HUES48 (cell line): ENCODE results near the gene SIRPB2.
A peak's percentile ranks its signal among the peaks of the same experiment; 100 is the strongest.
"Not testable (repeated sequence)": the region's sequence is repeated elsewhere in the genome, so short reads cannot be mapped to it uniquely, and the experiment has no call there.

Experiments used
- H3K27ac ChIP-seq: one replicate; pipeline ENCODE4 v1.7.0; 2013; ENCODE audit warnings: low read depth, low read length, inconsistent platforms
- H3K27me3 ChIP-seq: 2 replicates; pipeline ENCODE4 v1.6.1; 2013; ENCODE audit warnings: mild to moderate bottlenecking, low read length; ENCODE audit not compliant: control insufficient read depth, insufficient read depth
- H3K36me3 ChIP-seq: 2 replicates; pipeline ENCODE4 v1.6.1; 2013; ENCODE audit warnings: low read length; ENCODE audit not compliant: control insufficient read depth, insufficient read depth
- H3K4me1 ChIP-seq: 2 replicates; pipeline ENCODE4 v1.6.1; 2013; ENCODE audit warnings: mild to moderate bottlenecking, low read length; ENCODE audit not compliant: control insufficient read depth, insufficient read depth
- H3K4me3 ChIP-seq: 2 replicates; pipeline ENCODE4 v1.5.1; 2013; ENCODE audit warnings: mild to moderate bottlenecking, low read depth, low read length
- H3K9ac ChIP-seq: 2 replicates; pipeline ENCODE4 v1.6.1; 2013; ENCODE audit warnings: mild to moderate bottlenecking, low read depth, low read length, moderate library complexity
- H3K9me3 ChIP-seq: 2 replicates; pipeline ENCODE4 v1.6.1; 2013; ENCODE audit warnings: low read length; ENCODE audit not compliant: control insufficient read depth, insufficient read depth

SIRPB2 gene

GRCh38 chr20:1500496-1500895 lies 9.3 kb upstream of the SIRPB2 start:
- peaks cover 11% of the 10 kb centered on the region for H3K4me1 ChIP-seq
- no peaks in the 10 kb centered on the region for H3K36me3 ChIP-seq
- peak overlapping the region; percentile 4 for H3K27ac ChIP-seq
- H3K4me3 ChIP-seq: no peak overlapping the region
- no peaks in the 10 kb centered on the region for H3K27me3 ChIP-seq
- H3K9ac ChIP-seq: no peak overlapping the region; the same call in none of the 2 replicates
- 0 out of 2 replicates have a peak, but pooled peaks cover 3% of the 10 kb centered on the region for H3K9me3 ChIP-seq

- Histone ChIP-seq H3K4me3 (no peak overlapping the region), H3K27me3 (no peaks in the 10 kb centered on the region), H3K9me3 (0 out of 2 replicates have a peak, but pooled peaks cover 3% of the 10 kb centered on the region), H3K4me1 (peaks cover 11% of the 10 kb centered on the region), H3K36me3 (no peaks in the 10 kb centered on the region), H3K27ac (no peak overlapping the region), H3K9ac (no peak overlapping the region; the same call in 1 of the 2 replicates)
Measured at GRCh38 chr20:1499528-1500420, 8.6 kb upstream of the SIRPB2 start.

- H3K4me1 ChIP-seq: peaks cover 11% of the 10 kb centered on the region
- not testable (repeated sequence) for H3K36me3 ChIP-seq, H3K4me3 ChIP-seq, H3K27ac ChIP-seq, H3K9ac ChIP-seq, H3K9me3 ChIP-seq, H3K27me3 ChIP-seq
Measured at GRCh38 chr20:1497371-1497770, 6.2 kb upstream of the SIRPB2 start.

GRCh38 chr20:1496930-1497329 lies 5.7 kb upstream of the SIRPB2 start:
- Histone ChIP-seq H3K27me3 (no peaks in the 10 kb centered on the region; the same call in 1 of the 2 replicates), H3K27ac (no peak overlapping the region), H3K9me3 (no peaks in the 10 kb centered on the region), H3K36me3 (no peaks in the 10 kb centered on the region), H3K4me1 (peaks cover 11% of the 10 kb centered on the region), H3K4me3 (no peak overlapping the region), H3K9ac (no peak overlapping the region)

- H3K4me1 ChIP-seq: no peaks in the 10 kb centered on the region
- H3K27me3 ChIP-seq: no peaks in the 10 kb centered on the region; the same call in 1 of the 2 replicates
- no peak overlapping the region for H3K4me3 ChIP-seq
- no peak overlapping the region for H3K9ac ChIP-seq
- H3K9me3 ChIP-seq: no peaks in the 10 kb centered on the region
- H3K27ac ChIP-seq: no peak overlapping the region
- no peaks in the 10 kb centered on the region for H3K36me3 ChIP-seq
Measured at GRCh38 chr20:1494436-1494835, 3.2 kb upstream of the SIRPB2 start.

GRCh38 chr20:1493536-1493935 lies 2.3 kb upstream of the SIRPB2 start:
- no peak overlapping the region for H3K27ac ChIP-seq
- H3K27me3 ChIP-seq: no peaks in the 10 kb centered on the region; the same call in 1 of the 2 replicates
- no peaks in the 10 kb centered on the region for H3K36me3 ChIP-seq
- no peak overlapping the region for H3K4me3 ChIP-seq
- no peak overlapping the region for H3K9ac ChIP-seq
- no peaks in the 10 kb centered on the region for H3K4me1 ChIP-seq
- no peaks in the 10 kb centered on the region for H3K9me3 ChIP-seq

GRCh38 chr20:1491860-1492642 lies 831 bp upstream of the SIRPB2 start:
- no peaks in the 10 kb centered on the region; the same call in 1 of the 2 replicates for H3K27me3 ChIP-seq
- H3K4me1 ChIP-seq: no peaks in the 10 kb centered on the region
- no peak overlapping the region for H3K4me3 ChIP-seq
- H3K36me3 ChIP-seq: no peaks in the 10 kb centered on the region
- no peak overlapping the region for H3K27ac ChIP-seq
- no peaks in the 10 kb centered on the region for H3K9me3 ChIP-seq
- no peak overlapping the region for H3K9ac ChIP-seq

- H3K9ac ChIP-seq: no peak overlapping the region
- no peaks in the 10 kb centered on the region for H3K36me3 ChIP-seq
- no peak overlapping the region for H3K27ac ChIP-seq
- no peaks in the 10 kb centered on the region for H3K4me1 ChIP-seq
- H3K27me3 ChIP-seq: no peaks in the 10 kb centered on the region; the same call in 1 of the 2 replicates
- no peak overlapping the region for H3K4me3 ChIP-seq
- H3K9me3 ChIP-seq: no peaks in the 10 kb centered on the region
Measured at GRCh38 chr20:1490643-1491195, 501 bp downstream of the SIRPB2 start.

- H3K9me3 ChIP-seq: no peaks in the 10 kb centered on the region
- no peak overlapping the region for H3K4me3 ChIP-seq
- H3K4me1 ChIP-seq: no peaks in the 10 kb centered on the region
Measured at GRCh38 chr20:1489764-1490436, 1.3 kb downstream of the SIRPB2 start.

GRCh38 chr20:1489325-1489724 lies 1.9 kb downstream of the SIRPB2 start:
- Histone ChIP-seq H3K4me1 (no peaks in the 10 kb centered on the region), H3K27ac (no peak overlapping the region), H3K9me3 (no peaks in the 10 kb centered on the region), H3K4me3 (no peak overlapping the region), H3K9ac (no peak overlapping the region), H3K36me3 (no peaks in the 10 kb centered on the region), H3K27me3 (no peaks in the 10 kb centered on the region; the same call in 1 of the 2 replicates)

More at GRCh38 chr20:1489764-1490436, 1.3 kb downstream of the SIRPB2 start:
- Histone ChIP-seq H3K9ac (no peak overlapping the region), H3K27me3 (no peaks in the 10 kb centered on the region; the same call in 1 of the 2 replicates), H3K36me3 (no peaks in the 10 kb centered on the region), H3K27ac (no peak overlapping the region)
